ENCODE data around the gene EGLN1.
"Not testable (repeated sequence)": the region's sequence is repeated elsewhere in the genome, so short reads cannot be mapped to it uniquely, and the experiment has no call there.

EGLN1 gene

GRCh38 chr1:231446138-231446537 lies 24.1 kb upstream of the EGLN1 start:
- Mint-ChIP-seq H3K4me1 (no peaks in the 10 kb centered on the region), H3K27ac (no peak overlapping the region), H3K4me3 (no peak overlapping the region), H3K9me3 (peaks cover 21% of the 10 kb centered on the region), H3K27me3 (ENCODE audit: low read depth, poor library complexity) (peaks cover 9% of the 10 kb centered on the region), H3K36me3 (ENCODE audit: low read depth) (no peaks in the 10 kb centered on the region)
- no peak for TF ChIP-seq CTCF (IDR thresholded peaks at IDR 0.05)
- DNase-seq = no peak

- H3K4me3 Mint-ChIP-seq = no peak overlapping the region
- no peak for DNase-seq
- H3K9me3 Mint-ChIP-seq = peaks cover 15% of the 10 kb centered on the region
- peaks cover 13% of the 10 kb centered on the region for H3K27me3 Mint-ChIP-seq (ENCODE audit: low read depth, poor library complexity)
- H3K27ac Mint-ChIP-seq = no peak overlapping the region
- no peaks in the 10 kb centered on the region for H3K4me1 Mint-ChIP-seq
- H3K36me3 Mint-ChIP-seq (ENCODE audit: low read depth) = no peaks in the 10 kb centered on the region
- TF ChIP-seq CTCF (IDR thresholded peaks at IDR 0.05) = no peak
Measured at GRCh38 chr1:231444059-231444458, 22.0 kb upstream of the EGLN1 start.

GRCh38 chr1:231443363-231443762 lies 21.3 kb upstream of the EGLN1 start:
- H3K36me3 Mint-ChIP-seq (ENCODE audit: low read depth) = no peaks in the 10 kb centered on the region
- DNase-seq = no peak
- no peak overlapping the region for H3K4me3 Mint-ChIP-seq
- TF ChIP-seq CTCF (IDR thresholded peaks at IDR 0.05) = no peak
- peaks cover 14% of the 10 kb centered on the region for H3K27me3 Mint-ChIP-seq (ENCODE audit: low read depth, poor library complexity)
- H3K4me1 Mint-ChIP-seq = no peaks in the 10 kb centered on the region
- H3K27ac Mint-ChIP-seq = no peak overlapping the region
- H3K9me3 Mint-ChIP-seq = peaks cover 15% of the 10 kb centered on the region

- H3K4me3 Mint-ChIP-seq = no peak overlapping the region
- no peak for TF ChIP-seq CTCF (IDR thresholded peaks at IDR 0.05)
- peaks cover 15% of the 10 kb centered on the region for H3K9me3 Mint-ChIP-seq
- H3K4me1 Mint-ChIP-seq = no peaks in the 10 kb centered on the region
- peaks cover 14% of the 10 kb centered on the region for H3K27me3 Mint-ChIP-seq (ENCODE audit: low read depth, poor library complexity)
- no peak overlapping the region for H3K27ac Mint-ChIP-seq
- no peak for DNase-seq
- H3K36me3 Mint-ChIP-seq (ENCODE audit: low read depth) = no peaks in the 10 kb centered on the region
Measured at GRCh38 chr1:231442735-231443134, 20.6 kb upstream of the EGLN1 start.

GRCh38 chr1:231432996-231433395 lies 10.9 kb upstream of the EGLN1 start:
- no peaks in the 10 kb centered on the region for H3K9me3 Mint-ChIP-seq
- no peak for TF ChIP-seq CTCF (IDR thresholded peaks at IDR 0.05)
- H3K4me3 Mint-ChIP-seq = no peak overlapping the region
- no peaks in the 10 kb centered on the region for H3K36me3 Mint-ChIP-seq (ENCODE audit: low read depth)
- DNase-seq = no peak
- H3K27ac Mint-ChIP-seq = no peak overlapping the region
- no peaks in the 10 kb centered on the region for H3K4me1 Mint-ChIP-seq
- peaks cover 6% of the 10 kb centered on the region for H3K27me3 Mint-ChIP-seq (ENCODE audit: low read depth, poor library complexity)

GRCh38 chr1:231431665-231432415 lies 9.8 kb upstream of the EGLN1 start:
- Mint-ChIP-seq H3K27ac (no peak overlapping the region), H3K9me3 (no peaks in the 10 kb centered on the region), H3K4me3 (no peak overlapping the region), H3K36me3 (ENCODE audit: low read depth) (no peaks in the 10 kb centered on the region), H3K27me3 (ENCODE audit: low read depth, poor library complexity) (peaks cover 7% of the 10 kb centered on the region), H3K4me1 (no peaks in the 10 kb centered on the region)
- no peak for TF ChIP-seq CTCF (IDR thresholded peaks at IDR 0.05)
- no peak for DNase-seq

GRCh38 chr1:231430678-231431352 lies 8.7 kb upstream of the EGLN1 start:
- peaks cover 10% of the 10 kb centered on the region for H3K27me3 Mint-ChIP-seq (ENCODE audit: low read depth, poor library complexity)
- not testable (repeated sequence) for H3K4me3 Mint-ChIP-seq; H3K36me3 Mint-ChIP-seq (ENCODE audit: low read depth); H3K9me3 Mint-ChIP-seq; DNase-seq; H3K4me1 Mint-ChIP-seq; H3K27ac Mint-ChIP-seq
